H1 (cell line): Measurements from ENCODE around the gene ITPR1.

Source experiments
- EZH2 ChIP-seq: fragments of 200-600 bp; sonication (generic); IDR thresholded peaks from 2 replicates; pipeline ENCODE4 v1.7.1; 2012; ENCODE audit warnings: low read depth, mild to moderate bottlenecking, moderate library complexity, low read length, inconsistent platforms; ENCODE audit not compliant: severe bottlenecking
- JUN ChIP-seq: IDR thresholded peaks from 2 replicates; pipeline ENCODE4 v1.6.1; 2011; ENCODE audit warnings: low read depth, mild to moderate bottlenecking, improper control_type of control experiment, low read length
- JUND ChIP-seq: IDR thresholded peaks from 2 replicates; pipeline ENCODE4 v1.6.1; 2011; ENCODE audit warnings: mild to moderate bottlenecking, improper control_type of control experiment, low read length
- NANOG ChIP-seq: IDR thresholded peaks from 2 replicates; pipeline ENCODE4 v1.6.1; 2011; ENCODE audit warnings: low read length, low read depth, mild to moderate bottlenecking, inconsistent platforms; ENCODE audit not compliant: insufficient read depth, poor library complexity, severe bottlenecking
- PHF8 ChIP-seq: fragments of 200-600 bp; sonication (generic); conservative IDR thresholded peaks from 2 replicates; pipeline ENCODE4 v1.7.1; 2012; ENCODE audit warnings: low read depth, mild to moderate bottlenecking, inconsistent platforms, low read length, moderate library complexity
- TAF1 ChIP-seq: IDR thresholded peaks from 2 replicates; pipeline ENCODE4 v1.6.1; 2011; ENCODE audit warnings: mild to moderate bottlenecking, low read depth, low read length

DNA sequence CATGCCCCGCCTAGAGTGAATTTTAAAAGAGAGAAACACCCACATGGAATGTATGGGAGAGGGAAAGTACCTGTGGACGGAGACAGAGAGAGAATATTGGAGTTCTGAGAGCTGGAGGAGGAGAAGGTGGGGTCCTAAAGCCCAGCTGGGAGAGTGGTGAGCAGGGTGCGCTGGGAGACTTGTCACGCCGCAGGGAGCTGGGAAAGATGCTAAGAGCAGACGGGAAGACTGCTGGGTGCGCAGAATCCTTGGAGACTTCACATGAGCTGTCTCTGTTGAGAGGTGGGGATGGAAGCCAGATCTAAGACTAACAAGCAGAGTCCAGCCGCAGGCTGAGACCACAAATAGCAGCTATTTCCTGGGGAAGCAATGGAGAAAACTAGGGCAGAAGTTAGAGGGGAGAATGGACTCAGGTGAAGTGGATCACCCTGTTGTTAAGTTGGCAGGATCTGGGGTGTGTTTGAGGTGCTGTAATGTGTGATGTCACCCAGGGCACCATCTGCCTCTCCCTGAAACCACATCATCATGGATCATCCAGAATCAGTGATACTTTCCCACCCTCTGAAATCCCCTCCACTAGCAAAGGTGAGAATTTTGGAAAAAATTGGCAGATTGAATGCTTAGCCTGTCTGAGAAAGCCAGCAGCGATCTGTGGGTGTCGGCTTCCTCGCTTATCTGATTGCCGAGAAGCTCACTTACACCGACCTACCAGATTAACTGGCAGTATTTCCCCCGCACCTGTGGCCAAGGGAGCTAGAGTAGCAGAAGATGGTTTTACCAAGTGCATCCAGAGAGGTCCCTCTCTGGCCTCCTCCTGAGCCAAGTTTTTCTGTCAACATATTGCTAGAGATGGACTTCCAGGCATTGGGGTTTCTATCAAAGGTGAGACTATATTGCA, 311.3 kb downstream of the ITPR1 start:
- TF ChIP-seq JUN (no peak), PHF8 (no peak), NANOG (no peak), TAF1 (no peak), EZH2 (no peak), JUND (no peak)
